Measurements from ENCODE around the gene IL34. TPM values are rescaled to one million over a fixed set of nuclear protein-coding genes. Genes with fewer than 3 reads are reported as not detected.

The IL34 gene
- total and polyA plus RNA-seq, 4 donors = 0.25 to 0.93 (median 0.42) TPM

GRCh38 chr16:70703041-70703834 is 56.9 kb downstream of the IL34 start:
- Histone ChIP-seq H3K36me3 (ENCODE audit: control insufficient read depth in 4 of 4, insufficient read depth in 3 of 4, low read depth in 1 of 4, low read length in 3 of 4) (peaks cover 0 to 2% (median 0%) of the 10 kb centered on the region in 4 donors), H3K27ac (ENCODE audit: low read depth in 1 of 2, low read length in 2 of 2) (peak overlapping the region; percentile 66 to 70), H3K27me3 (ENCODE audit: control insufficient read depth in 4 of 4, insufficient read depth in 4 of 4, low read length in 3 of 4) (no peaks in the 10 kb centered on the region), H3K9ac (ENCODE audit: low read depth in 1 of 2, low read length in 2 of 2) (peak overlapping the region in 1 of 2 donors; percentile 28), H3K9me3 (ENCODE audit: control insufficient read depth in 4 of 4, low read length in 3 of 4) (no peaks in the 10 kb centered on the region), H3K4me1 (ENCODE audit: control insufficient read depth in 4 of 4, insufficient read depth in 4 of 4, low read length in 3 of 4) (peaks cover 11 to 40% (median 27%) of the 10 kb centered on the region in 4 donors), H3K4me3 (ENCODE audit: low read depth in 1 of 3, low read length in 3 of 3) (no peak overlapping the region)
- WGBS = 65% methylated on average over 16 of the region's 16 CpGs
- no peak for DNase-seq (ENCODE audit: low spot score)
- TF ChIP-seq HNF4G (IDR thresholded peaks at IDR 0.05) = no peak
- peak; percentile 16 for TF ChIP-seq CTCF (IDR thresholded peaks at IDR 0.05; ENCODE audit: low read depth, low read length, missing input control)
- peak in 1 of 2 donors; percentile 52 for TF ChIP-seq RAD21 (IDR thresholded peaks at IDR 0.05)
- no peak for TF ChIP-seq ZBTB33 (IDR thresholded peaks at IDR 0.05)
- no peak for TF ChIP-seq ATF3 (IDR thresholded peaks at IDR 0.05)
- no peak for TF ChIP-seq FOXA1 (IDR thresholded peaks at IDR 0.05)

- Histone ChIP-seq H3K4me1 (ENCODE audit: control insufficient read depth in 4 of 4, insufficient read depth in 4 of 4, low read length in 3 of 4) (peaks cover 11 to 41% (median 29%) of the 10 kb centered on the region in 4 donors), H3K36me3 (ENCODE audit: control insufficient read depth in 4 of 4, insufficient read depth in 3 of 4, low read depth in 1 of 4, low read length in 3 of 4) (no peaks in the 10 kb centered on the region), H3K27ac (ENCODE audit: low read depth in 1 of 2, low read length in 2 of 2) (peak overlapping the region; percentile 66 to 70), H3K4me3 (ENCODE audit: low read depth in 1 of 3, low read length in 3 of 3) (no peak overlapping the region), H3K9ac (ENCODE audit: low read depth in 1 of 2, low read length in 2 of 2) (no peak overlapping the region), H3K27me3 (ENCODE audit: control insufficient read depth in 4 of 4, insufficient read depth in 4 of 4, low read length in 3 of 4) (no peaks in the 10 kb centered on the region), H3K9me3 (ENCODE audit: control insufficient read depth in 4 of 4, low read length in 3 of 4) (no peaks in the 10 kb centered on the region)
- TF ChIP-seq RXRA (IDR thresholded peaks at IDR 0.05) (no peak), TAF1 (conservative IDR thresholded peaks at IDR 0.05) (no peak), YY1 (IDR thresholded peaks at IDR 0.05) (no peak), NR2F2 (IDR thresholded peaks at IDR 0.05) (no peak), MAX (IDR thresholded peaks at IDR 0.05) (no peak), CTCF (IDR thresholded peaks at IDR 0.05; ENCODE audit: low read depth, low read length, missing input control) (no peak), ATF3 (IDR thresholded peaks at IDR 0.05) (no peak), SP1 (IDR thresholded peaks at IDR 0.05) (no peak), FOXA2 (IDR thresholded peaks at IDR 0.05) (no peak), FOXA1 (IDR thresholded peaks at IDR 0.05) (no peak), EGR1 (IDR thresholded peaks at IDR 0.05; ENCODE audit: low read depth in 2 of 2) (no peak), GABPA (IDR thresholded peaks at IDR 0.05 in 1 of 2, conservative IDR thresholded peaks at IDR 0.05 in 1 of 2) (no peak), REST (IDR thresholded peaks at IDR 0.05) (no peak), JUND (IDR thresholded peaks at IDR 0.05) (no peak), HNF4A (conservative IDR thresholded peaks at IDR 0.05) (no peak), RAD21 (IDR thresholded peaks at IDR 0.05) (no peak)
- no peak for DNase-seq (ENCODE audit: low spot score)
- 92% methylated on average over 6 of the region's 6 CpGs for WGBS
Measured at GRCh38 chr16:70703835-70704381, 57.5 kb downstream of the IL34 start.
